ENCODE data around the gene GCC1.

- TF ChIP-seq CTCF (conservative IDR thresholded peaks at IDR 0.05; ENCODE audit: low read length) (no peak), EZH2phosphoT487 (IDR thresholded peaks at IDR 0.05; ENCODE audit: borderline replicate concordance, low read depth, low read length) (no peak)
These were observed 4.8 kb downstream of the GCC1 start for GRCh38 chr7:127580612-127581011.

All from OCI-LY7 (cell line).